Activated effector memory CD4-positive, alpha-beta T cell treated with anti-CD3 and anti-CD28 coated beads, Interleukin-2, amount 50 U/mL, for 16 hours (primary cell): Measurements from ENCODE around the gene ZDHHC21.

Experiments used
- DNase-seq: peaks from one replicate; pipeline ENCODE4 v3.0.0-alpha.2; 2020

ZDHHC21 gene

DNA sequence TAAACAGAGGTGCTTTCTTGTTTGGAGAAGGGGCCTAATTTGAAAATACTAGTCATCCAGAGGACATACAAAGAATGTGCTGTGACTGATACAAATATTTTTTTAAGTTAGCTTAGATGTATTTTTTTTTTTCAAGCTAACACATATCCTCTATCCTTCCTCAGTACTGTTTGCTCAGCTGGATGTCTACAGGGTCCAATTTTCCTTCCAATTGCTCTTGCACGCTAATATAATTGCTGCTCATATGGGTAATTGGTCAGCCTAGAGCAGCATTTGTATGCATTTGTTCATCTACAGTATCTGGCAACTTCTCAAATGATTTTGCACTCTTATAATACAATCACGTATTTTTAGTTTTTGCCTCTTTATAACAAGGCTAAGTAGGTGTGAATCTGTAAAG is 84.7 kb downstream of the ZDHHC21 start:
- DNase-seq = no peak

DNA sequence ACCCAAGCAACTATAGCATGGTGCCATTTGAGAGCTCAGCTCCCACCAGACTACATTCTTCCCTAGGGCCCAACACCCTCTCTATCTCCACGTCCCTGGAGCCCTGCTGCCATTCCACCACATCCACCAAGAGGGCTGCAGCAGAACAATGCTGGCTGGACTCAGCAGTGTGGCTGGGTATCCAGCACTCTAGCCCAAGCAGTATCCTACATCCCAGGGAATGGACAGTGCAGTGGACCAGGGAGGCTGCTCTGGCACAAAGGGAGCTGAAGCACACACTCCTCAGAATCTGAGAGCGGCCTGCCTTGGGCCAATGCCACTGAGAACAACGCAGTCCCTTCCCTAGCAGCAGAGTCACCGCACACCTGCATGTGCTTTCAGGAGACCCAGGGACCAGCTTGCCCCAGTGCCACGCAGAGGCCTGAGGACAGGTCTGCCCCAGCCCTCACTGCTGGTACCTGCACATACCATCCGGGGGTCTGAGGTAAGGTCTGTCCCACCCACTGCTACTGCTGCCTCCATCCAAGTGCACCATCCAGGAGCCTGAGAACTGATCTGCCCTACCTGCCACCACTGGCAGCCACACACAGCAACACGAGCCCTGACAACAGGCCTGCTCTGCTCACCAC is 95.9 kb downstream of the ZDHHC21 start:
- DNase-seq = no peak

DNA sequence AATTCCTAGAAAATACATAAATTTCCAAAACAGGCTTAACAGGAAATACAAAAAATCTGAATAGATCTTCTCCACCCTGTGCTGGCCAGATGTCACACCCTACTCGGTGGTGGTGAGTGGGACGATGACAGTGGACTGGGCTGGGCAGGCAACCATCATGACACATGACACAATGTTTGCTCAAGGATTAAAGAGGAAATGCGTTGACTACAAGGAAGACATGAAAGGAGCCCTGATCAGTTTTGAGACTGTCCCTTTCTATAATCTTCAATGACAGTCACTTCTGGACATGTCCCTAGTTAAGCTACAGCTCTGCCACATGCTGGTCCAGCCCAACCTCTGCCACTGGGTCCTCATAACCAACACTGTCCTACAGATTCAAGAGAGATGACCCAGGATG is 99.8 kb downstream of the ZDHHC21 start:
- no peak for DNase-seq

DNA sequence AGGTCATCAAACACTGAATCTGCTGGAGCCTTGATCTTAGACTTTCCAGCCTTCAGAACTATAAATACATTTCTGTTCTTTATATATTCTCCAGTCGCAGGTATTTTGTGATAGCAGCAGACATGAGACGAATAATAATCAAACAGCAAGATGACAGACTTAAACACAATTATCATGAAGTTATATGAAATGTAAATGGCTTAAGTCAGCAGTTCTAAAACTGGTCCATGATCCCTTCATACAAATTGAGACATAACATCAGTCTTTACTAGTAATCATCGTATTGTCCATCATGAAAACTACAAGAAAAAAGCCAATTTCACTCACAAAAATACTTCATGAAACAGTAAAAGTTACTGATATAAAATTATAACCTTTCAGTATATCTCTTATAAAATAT is 101.8 kb downstream of the ZDHHC21 start:
- no peak for DNase-seq

DNA sequence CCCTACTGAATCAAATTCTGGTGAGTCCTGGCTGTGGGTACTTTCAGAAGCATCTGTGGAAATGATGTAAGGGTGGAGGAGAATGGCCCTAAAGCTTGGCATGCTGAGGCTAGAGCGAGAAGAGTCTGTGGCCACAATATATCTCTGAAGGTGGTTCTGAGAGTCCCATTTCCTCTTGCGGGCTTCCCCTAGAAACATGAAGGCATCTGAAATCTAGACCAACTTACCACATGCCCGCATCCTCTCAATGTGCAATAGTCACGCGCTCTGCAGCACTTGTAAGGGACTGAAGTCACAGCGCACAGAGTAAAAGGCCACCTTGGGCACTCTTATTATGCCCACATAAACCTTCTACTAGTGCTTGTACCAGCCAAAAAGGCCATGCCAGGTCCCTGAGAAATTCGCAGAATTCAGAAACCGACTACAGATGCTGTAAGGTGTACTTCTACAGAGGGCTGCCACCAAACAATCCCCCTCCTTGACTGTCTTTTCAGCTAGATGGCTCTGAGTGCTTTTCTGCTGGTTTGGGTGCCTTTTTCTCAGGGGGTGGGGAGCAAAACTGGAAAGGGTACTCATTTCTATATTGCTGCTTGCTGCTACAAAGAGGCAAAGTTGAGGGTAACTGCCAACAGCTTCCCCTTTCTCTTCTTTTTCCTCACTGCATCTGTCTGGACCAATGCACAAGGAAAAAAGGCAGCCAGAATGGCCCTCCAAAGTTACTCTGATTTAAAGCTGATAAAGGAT is 107.3 kb downstream of the ZDHHC21 start:
- DNase-seq = no peak

DNA sequence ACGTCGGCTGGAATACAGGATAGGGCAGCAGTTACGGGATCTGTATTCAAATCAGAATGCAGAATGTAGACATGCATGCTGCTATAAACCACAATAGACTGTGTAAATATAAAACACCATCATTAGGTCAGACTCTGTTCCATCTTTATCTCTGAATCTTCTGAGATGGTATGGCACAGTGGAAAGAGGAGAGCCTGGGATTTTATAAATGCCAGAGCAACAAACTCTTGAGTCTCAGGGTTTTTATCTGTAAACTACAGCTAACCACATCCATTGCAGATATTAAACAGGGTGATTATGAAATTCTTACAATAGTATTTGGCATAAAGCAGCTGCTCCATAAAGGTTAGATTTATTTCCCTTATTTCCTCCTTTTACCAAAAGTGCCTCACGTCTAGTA is 108.7 kb downstream of the ZDHHC21 start:
- DNase-seq = no peak

DNA sequence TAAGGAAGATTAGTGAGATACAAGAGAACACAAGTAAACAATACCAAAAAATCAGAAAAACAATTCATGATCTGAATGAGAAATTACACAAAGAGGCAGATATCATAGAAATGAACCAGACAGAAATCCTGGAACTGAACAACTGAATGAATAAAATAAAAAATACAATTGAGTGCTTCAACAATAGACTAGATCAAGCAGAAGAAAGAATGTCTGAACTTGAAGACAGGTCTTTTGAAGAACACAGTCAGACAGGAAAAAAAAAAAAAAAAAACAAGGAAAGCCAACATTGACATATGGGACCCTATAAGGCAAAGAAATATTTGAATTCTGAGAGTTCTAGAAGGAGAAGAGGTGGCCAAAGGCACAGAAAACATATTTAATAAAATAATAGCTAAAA is 115.2 kb downstream of the ZDHHC21 start:
- no peak for DNase-seq

DNA sequence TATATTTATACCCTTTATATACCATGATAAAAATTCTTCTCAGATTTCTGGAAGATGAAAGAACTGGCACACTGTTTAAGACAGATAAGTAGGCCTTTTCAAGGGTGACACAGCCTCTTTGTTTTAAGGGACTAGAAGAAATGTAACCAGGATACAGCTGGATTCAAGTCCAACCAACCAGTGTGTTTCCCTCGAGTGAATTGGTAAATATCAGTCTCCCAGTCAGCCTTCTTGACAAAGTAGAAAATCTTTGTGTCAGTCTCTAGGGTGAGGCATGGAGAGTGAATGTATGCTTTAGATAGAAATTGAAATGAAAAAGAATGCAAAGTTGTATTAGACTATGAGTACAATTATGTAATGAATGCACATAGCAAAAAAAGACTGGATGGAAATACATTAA is 119.1 kb downstream of the ZDHHC21 start:
- no peak for DNase-seq

DNA sequence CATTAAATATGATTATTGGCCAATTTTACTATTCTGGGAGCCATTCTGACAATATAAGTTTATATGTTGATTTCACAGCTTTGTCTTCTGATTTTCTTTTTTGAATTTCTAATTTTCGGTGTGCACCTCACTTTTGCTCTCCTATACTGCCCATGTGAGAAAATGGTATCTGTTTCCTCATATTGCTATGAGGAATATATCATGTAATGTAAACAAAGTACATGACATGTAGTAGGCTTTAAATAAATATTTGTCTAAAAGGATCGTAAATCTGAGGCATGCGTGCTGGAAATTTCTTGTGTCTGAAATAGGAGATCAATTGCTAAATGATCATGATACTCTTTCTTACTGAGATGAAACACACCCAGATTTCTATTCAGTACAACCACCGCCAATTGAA is 119.9 kb downstream of the ZDHHC21 start:
- no peak for DNase-seq

DNA sequence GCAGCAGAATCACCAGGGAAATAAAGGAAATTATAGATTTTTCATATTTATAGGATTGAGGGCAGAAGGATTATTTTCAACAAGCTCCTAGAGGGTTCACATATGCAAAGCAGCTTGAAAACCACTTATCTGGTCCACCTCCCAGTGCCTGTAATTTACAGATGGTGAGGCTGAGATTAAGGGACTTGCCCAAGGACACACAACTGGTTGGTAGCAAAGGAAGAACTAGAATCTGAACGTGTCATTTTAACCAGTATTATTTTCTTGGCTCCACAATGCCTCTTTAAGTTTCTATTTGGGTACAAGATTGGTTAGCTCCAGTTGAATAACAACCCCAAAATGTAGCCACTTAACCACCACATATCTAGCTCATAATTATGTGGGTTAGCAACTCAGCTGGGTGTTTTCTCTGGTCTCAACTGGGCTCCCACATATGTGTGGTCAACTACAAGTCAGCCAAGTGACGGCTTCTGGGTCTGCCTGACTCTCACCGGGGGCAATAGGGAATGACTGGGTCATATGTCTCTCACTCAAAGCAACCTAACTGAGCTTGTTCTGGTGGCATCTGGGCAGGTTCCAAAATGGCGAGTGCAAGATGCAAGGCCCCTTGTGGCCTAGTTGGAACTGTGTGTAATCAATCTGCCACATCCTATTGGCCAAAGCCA is 127.7 kb downstream of the ZDHHC21 start:
- DNase-seq = no peak

DNA sequence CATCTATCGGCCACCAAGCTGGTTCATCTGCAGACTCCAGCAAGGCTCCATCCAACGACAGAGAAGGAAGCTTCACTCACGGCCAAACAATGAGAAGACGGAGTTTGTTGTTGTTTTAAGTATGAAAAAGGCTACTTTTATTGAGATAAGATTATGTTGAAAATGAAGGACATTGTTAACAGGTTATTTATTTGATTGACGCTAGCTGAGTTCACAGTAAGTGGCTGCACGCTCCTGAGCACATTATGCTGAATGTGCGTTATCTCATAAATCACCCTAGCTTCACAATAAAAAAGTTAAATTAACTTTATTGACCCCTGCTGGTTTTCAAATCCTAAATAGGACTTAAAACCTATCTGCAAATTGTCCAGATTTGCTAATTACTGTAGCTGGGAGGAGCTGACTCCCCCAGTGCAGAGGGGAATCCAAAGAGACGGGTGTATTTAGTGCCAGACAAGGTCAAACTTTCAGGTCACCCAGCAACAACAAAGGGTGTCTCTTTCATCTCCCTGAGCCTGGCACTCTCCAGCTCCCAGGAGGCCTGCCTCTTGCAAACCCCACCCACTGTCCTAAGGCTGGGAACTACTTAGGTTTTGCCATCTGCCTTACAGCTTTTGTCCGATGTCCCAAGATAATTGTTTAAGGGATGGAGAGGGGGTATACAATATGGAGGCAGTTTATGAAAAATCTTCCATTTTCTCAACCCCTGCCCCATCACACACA is 129.2 kb downstream of the ZDHHC21 start:
- DNase-seq = no peak

DNA sequence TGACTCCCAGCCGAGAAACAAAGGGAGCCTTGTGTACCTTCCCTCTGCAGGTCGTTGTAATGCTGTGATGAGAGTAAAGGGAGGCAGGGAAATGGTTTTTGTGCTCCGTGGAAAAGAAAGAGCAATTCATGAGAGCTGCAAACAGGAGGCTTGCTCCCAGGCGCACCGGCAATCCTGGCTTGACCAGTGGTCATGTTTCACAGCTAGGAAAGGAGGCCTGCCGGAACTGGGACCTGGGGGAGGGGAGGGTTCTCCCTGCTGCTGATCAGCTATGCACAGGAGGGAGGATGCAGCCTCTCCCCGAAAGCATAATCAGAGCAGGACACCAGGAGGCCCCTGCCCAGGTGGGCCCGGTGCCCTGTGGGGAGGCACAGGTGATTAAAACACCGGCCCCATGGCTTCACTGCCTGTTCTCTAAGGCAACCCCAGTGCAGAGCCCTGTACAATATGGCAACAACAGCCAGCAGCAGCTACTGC is 131.3 kb downstream of the ZDHHC21 start:
- no peak for DNase-seq
